NCI-H1092 (cell line): Measurements from ENCODE around the gene CFDP1.
"Not testable (repeated sequence)": the region's sequence is repeated elsewhere in the genome, so short reads cannot be mapped to it uniquely, and the experiment has no call there.

ENCODE experiments used
- DNase-seq: peaks from one replicate; lab custom pipeline; 2025; lab: John Stamatoyannopoulos, UW

Gene CFDP1

DNA sequence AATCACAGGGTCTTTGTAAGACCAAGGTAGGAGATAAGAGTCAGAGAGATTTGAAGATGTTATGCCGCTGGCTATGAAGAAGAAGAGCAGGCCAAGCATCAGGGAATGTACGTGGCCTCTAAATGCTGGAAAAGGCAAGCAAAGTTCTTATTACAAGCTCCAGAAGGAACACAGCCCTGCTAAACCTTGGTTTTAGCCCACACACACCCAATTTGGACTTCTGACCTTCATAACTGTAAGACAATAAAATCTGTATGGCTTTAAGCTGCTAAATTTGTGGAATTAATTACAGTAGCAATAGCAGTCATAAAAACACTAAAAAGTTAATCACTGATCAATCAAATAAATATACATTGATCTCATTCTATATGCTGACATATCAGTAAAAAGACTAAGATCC lies 25.1 kb upstream of the CFDP1 start:
- DNase-seq: no peak

DNA sequence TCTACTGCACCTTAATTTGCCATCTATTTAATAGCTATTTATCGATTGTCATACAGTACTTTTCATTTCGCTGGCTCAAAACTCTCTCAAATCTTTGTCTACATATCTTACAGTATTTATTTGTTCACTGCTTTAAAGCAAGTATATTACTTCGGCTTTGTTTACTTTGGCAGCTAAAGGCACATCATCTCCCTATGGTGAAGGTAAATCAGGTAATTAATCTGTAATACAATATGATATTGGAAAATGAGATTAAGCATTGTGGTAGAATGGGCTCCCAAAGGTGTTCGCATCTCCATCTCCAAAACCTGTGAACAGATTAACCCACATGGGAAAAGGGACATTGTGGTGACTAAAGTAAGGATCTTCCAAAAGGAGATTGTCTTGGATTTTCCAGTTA lies 24.7 kb upstream of the CFDP1 start:
- no peak for DNase-seq

DNA sequence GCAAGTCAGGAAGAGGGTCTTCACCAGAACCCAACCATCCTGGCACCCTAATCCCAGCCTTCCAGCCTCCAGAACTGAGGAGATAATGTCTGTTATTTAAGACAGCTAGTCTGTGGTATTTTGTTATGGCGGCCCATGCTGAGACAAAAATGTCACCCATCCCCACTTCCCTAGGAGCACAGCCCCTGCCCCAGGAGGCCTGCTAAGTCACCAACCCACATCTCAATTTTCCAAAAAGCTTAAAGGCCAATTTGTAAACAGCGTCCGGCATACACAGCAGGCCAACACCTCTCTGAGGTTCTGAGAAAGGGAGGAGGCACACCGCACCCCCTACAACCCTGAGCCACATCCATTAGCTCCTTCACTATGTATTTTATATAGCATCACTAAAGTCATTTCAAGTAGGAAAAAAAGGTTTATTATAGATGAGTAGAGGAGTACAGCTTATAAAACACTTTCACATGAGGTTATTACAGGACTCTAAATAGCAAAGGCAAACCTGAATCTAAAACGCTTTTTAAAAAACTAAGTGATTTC lies 24.2 kb upstream of the CFDP1 start:
- DNase-seq: no peak

DNA sequence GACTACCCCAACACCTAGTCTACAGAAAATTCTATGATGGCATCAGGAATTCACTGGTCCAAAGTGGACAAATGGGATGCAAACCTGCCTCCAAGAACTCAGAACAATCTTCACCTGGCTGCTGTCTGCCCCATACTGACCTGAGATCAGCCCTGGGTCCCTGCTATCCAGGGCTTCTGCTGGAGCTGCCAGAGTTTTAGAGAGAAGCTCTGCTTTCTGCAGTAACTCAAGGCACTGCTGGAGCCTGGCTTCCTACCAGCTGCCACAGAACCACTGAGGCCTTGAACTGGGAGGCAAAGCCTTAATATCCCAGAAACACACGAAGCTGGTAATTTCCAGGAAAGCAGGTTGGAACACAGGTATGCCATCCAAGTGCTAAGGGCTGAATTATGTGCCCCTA lies 23.7 kb upstream of the CFDP1 start:
- no peak for DNase-seq

DNA sequence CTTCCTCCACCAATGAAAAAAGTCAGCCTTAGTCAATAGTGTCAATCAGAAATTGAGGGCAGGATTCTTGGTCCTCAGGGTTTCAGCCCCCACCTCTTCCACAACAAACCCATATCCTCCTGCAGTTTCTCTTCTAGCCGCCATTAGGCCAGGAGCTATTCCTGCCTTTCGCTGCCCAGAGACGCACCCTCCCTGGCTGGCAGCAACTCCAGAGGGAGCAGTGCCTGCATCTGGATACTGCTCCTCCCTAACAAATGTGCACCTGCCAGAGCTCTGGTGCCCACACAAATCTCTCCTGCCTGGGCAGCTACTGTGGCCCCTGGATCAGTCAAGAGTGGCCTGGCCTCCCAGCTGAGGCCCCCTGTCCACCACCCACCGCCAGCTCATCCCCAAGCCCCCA lies 23.2 kb upstream of the CFDP1 start:
- DNase-seq: not testable (repeated sequence)

DNA sequence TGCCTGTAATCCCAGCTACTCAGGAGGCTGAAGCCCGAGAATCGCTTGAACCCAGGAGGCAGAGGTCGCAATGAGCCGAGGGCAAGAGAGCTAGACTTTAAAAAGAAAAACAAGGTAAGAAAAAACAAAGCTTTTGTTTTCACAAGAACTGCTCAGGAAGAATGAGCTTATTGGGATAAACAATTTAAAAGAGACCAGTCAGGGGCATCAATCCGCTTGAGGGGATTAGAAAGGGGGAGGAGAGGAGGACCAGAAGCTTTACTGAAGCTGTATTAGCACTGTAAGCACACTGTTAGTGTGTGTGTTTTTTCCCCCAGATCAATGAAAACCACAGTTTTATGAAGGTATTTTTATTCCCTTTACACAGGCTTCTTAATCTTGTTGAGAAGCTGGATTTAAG lies 22.4 kb upstream of the CFDP1 start:
- DNase-seq: no peak

DNA sequence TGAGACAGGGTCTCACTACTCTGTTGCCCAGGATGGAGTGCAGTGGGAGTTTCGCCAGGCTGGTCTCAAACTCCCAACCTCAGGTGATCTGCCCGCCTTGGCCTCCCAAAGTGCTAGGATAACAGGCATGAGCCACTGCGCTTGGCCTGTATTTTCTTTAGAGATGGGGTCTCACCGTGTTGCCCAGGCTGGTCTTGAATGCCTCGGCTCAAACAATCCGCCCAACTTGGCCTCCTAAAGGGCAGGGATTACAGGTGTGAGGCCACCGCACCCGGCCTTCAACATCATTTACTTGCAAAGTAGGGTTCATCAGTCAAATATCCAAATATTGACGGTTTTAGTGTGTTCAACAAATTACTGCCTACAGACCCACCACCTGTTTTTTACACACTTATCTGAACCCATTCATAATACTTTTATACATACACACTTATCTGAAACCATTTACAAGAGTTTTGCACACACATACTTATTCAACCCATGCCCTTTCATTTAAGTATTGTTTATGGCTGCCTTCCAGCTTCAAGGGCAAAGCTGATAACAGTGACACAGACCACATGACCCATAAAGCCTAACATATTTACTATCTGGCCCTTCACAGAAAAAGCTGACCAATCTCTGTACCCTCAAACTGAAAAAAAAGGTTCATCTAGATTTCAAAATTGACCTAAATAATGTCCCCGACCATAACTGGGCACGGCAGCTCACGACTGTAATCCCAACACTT lies 19.3 kb upstream of the CFDP1 start:
- DNase-seq: no peak

DNA sequence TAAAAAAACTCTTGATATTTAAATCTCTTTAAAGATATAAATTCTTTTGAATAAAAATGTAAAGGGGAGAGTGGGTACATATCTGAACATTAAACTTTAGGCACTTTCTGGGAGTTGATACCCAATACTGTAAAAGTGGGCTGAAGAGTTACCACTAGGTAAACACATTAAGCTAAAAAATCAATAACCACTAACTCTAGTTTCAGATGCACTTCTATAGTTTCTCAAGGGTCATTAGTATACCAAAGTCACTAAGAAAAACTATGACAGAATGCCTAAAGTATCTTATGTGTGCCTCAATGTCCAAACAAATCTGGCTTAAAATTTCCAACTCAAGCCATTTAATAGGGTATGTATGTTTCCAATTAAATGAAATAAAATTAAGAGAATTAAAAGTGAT lies 13.1 kb upstream of the CFDP1 start:
- DNase-seq: no peak

DNA sequence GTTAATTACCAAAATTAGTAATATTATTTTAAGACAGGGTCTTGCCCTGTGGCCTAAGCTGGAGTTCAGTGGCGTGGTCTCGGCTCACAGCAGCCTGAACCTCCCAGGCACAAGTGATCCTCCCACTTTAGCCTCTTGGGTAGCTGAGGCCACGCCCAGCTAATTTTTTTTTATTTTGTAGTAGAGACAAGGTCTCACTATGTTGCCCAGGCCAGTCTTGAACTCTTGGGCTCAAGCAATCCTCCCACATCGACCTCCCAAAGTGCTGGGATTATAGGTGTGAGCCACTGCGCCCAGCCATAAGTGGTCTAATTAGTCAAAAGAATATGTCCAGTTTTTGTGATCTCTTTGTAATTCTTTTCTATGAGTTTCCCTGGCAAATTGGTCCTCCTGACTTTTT lies 12.0 kb upstream of the CFDP1 start:
- DNase-seq: no peak

DNA sequence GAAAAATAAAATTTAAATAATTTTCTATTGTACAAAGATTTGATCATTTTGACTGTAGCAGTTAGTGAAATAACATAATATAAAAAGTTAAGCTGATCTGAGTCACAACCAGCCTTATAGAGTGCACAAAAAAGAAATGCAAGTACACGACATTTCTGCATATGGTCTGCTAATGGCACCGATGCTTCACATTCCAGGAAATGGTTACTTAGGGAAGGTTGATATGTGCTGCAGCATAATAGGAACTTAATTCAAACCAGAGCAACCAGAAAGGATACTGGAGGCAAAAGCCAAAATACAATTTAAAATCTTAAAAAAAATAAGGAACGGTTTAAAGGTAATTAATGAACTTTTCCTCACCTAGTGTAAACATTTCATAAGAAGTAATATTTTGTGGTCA lies 10.0 kb upstream of the CFDP1 start:
- no peak for DNase-seq

DNA sequence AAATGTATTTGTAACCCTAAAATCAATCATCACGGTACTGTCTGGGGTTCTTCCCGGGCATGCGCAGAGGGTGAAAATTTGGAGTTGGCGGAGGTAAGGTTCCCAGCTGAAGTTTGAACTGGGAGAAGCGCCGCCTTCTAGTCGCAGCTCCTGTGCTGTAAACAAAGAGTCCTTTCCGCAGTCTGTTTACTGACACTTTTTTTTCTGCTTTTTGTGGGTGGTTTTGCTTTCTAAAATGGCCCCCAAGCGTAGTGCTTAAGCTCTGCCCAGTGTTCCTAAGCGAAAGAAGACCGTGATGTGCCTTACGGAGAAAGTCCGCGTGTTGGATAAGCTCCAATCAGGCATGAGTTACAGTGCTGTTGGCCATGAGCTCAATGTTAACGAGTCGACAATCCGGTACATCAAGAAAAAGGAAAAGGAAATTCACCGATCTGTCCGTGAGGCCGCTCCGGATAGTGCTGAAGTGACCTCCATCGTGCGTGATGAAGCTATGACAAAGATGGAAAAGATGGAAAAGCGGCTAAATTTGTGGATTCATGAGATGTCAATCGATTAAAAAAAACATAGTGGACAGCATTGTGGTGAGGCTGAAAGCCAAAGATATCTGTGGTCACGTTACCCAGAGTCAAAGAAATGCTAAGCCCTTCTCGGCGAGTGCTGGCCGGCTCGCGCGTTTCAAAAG lies 570 bp upstream of the CFDP1 start:
- DNase-seq: peak; percentile 79

DNA sequence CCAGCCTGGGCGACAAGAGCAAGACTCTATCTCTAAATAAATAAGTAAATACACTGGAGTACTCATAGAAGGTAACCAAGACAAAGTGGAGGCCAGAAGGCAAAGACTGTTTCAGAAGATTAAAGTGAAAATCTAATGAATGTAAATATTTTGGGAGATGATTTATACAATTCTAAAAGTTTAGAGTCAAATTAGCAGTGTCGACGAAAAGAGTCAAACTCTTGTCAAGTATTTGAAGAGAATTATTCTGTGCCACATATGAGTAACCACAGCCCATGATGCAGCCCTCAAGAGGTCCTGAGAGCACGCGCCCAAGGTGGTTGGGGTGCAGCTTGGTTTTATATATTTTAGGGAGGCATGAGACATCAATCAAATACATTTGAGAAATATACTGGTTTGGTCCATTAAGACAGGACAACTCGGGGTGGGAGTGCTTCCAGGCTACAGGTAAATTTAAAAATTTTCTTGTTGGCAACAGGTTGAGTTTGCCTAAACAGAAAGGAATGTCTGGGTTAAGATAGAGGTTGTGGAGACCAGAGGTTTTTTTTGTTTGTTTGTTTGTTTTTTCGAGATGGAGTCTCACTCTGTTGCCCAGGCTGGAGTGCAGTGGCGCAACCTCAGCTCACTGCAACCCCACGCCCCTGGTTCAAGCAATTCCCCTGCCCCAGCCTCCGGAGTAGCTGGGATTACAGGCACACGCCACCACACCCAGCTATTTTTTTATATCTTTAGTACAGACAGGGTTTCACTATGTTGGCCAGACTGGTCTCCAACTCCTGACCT lies 3.5 kb downstream of the CFDP1 start:
- DNase-seq: no peak

DNA sequence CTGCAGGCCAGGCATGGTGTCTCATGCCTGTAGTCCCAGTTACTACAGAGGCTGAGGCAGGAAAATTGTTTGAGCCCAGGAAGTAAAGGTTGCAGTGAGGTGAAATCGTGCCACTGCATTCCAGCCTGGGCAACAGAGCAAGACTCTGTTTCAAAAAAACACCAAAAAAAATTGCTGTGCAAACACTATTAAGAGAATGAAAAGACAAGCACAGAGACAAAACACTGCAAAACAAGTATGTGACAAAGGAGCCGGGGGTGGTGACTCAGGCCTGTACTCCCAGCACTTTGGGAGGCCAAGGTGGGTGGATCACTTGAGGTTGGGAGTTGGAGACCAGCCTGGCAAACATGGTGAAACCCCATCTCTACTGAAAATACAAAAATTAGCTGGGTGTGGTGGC lies 6.8 kb downstream of the CFDP1 start:
- DNase-seq: not testable (repeated sequence)

DNA sequence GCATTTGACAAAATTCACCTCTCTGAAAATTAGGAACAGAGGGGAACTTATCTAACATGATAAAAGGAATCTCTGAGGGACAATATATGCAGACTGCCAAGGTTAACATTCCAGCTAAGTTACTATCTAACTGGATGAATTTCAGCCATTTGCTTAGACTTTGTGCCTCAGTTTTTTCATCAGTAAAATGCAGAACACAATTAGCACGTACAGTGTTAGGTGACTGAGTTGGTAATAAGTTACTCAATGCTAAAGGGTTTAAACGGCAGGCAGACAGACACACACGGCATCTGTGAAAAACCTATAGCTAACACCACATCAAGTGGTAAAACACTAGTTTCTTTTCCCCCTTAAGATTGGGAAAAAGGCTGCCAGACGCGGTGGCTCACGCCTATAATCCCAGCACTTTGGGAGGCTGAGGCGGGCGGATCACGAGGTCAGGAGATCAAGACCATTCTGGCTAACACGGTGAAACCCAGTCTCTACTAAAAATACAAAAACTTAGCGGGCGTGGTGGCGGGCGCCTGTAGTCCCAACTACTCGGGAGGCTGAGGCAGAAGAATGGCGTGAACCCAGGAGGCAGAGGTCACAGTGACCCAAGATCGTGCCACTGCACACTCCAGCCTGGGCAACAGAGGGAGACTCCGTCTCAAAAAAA lies 9.1 kb downstream of the CFDP1 start:
- not testable (repeated sequence) for DNase-seq

DNA sequence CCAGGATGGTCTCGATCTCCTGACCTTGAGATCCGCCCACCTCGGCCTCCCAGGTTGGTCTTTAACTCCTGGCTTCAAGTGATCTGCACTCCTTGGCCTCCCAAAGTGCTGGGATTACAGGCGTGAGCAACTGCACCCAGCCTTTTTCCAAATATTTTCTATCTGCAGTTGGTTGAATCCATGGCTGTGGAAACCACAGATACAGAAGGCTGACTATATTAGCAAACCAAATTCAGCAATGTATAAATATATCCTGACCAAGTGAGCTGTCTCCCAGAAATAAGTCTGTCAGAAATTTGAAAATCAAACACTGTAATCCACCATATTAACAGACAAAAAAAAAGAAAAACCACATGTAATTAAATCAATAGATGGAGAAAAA lies 9.6 kb downstream of the CFDP1 start:
- no peak for DNase-seq

DNA sequence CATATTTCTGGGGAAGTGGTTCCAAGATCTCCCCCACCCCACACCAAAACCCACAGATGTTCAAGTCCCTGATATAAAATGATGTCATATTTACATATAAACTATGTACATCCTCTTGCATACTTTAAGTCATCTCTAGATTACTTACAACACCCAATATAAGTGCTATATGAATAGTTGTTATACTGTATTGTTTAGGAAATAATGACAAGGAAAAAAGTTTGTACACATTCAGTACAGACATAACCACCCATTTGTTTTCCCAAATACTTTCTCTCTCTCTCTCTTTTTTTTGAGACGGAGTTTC lies 11.5 kb downstream of the CFDP1 start:
- DNase-seq: no peak

DNA sequence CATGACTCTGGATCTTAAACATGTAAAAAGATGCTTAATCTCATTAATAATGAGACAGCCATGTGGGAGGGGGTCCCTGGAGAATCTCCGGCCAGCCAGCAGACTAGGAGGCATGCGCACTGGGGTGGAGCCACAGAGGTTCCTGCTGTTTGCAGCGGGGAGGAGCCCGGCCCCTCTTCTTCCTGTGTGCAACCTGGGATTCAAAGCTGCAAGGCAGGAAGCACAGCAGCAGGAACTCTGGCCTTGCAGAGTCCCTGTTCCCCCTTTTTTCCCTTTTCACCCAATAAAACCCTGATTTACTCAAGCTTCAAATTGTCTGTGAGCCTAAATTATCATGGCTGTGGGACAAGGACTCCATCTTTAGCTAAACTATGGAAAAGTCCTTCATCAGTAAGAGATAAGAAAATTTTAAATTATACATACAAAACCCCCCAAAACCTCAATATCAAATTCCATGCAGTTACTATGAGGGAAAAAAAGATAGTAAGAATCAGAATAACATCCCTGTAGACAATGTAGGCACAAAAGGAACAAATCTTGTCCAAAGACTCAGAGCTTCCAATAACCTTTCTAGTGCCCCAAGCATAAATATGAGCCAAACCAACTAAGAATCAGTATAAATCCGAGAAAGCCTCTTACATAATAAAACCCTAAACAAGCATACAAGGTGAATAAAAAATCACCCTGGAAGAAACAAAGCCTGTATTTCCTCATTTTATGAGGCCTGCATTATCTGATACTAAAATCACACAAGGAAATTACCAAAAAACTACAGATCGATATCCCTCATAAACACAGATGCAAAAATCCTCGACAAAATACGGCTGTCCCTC lies 12.1 kb downstream of the CFDP1 start:
- no peak for DNase-seq

DNA sequence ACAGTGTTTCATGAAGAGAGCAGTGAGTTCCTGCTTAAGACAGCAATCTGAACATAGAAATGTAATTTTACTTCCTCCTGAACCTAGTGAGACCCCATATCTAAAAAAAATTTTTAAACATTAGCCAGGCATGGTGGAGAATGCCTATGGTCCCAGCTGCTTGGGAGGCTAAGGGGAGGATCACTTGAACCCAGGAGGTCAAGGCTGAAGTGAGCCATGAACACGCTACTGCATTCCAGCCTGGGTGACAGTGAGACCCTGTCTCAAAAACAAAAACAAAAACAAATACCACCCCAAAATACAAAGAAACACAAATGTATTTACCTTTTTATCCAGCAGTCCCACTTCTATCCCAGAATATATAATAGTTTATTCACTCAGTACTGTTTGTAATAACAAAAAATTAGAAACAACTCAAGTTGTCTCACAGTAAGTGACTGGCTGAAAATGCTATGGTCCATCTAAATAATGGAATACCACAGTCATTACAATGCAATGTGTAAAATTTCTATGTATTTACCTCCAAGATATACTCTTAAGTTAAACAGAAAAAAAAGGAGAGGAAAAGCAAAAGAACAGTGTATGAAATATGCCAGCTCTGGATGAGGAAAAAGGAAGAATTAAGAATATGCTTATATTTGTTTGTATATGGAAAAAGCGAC lies 16.3 kb downstream of the CFDP1 start:
- no peak for DNase-seq

DNA sequence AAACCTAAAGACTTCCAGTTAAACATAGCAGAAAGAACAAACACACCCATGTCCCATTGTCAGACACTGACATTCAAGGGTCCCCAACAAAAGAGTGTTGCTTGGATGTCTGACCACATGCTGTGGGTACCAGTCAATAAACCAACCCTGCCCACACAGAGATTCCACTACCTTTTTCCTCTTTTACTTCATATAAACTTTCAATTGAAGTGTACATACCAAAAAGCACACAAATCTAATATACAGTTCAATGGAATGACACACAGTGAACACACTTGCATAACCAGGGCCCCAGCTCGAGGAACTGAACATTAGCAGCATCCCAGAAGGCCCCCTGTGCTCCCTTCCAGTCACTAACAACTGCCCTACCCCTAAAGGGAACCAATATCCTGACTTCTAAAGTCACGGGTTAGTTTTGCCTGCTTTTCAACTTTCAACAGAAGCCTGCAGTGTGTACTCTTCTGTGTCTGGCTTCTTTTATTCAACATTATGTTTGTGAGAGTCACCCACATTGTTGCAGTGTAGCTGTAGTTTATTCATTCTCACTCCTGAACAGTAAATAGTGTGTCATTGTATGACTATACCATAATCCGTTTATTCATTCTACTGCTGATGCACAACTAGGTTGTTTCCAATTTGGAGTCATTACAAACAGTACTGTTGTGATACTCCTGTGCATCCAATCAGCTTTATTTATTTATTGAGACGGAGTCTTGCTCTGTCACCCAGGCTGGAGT lies 18.0 kb downstream of the CFDP1 start:
- DNase-seq: no peak

DNA sequence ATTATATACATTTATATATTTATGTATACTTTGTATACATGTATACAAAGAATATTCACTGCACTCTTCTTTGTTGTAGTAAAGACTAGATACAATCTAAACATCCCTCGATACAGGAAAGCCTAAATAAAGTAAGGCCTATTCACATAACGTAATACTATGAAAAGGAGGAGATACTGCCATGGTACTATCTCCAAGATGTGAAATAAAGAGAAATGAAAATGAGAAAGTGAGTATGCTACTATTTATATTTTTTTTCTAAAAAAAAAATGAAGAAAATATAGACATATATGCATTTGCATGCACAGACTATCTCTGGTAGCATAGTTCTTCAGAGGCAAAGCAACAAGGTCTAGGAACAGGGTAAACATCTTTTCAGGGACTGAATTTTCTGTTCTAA lies 19.4 kb downstream of the CFDP1 start:
- no peak for DNase-seq
